Measurements from ENCODE around the gene PRKCE. TPM values are rescaled to one million over a fixed set of nuclear protein-coding genes. Genes with fewer than 3 reads are reported as not detected.

The PRKCE gene
- polyA plus RNA-seq, 1 experiment, result 16.7 TPM

- TF ChIP-seq CTCF (IDR thresholded peaks at IDR 0.05; ENCODE audit: low read depth, low read length), result no peak
- POLR2A ChIA-PET, result no interaction called here
- no peak overlapping the region for H3K27ac ChIP-seq (ENCODE audit: low read depth, low read length)
- H3K4me3 ChIP-seq (ENCODE audit: low read depth, low read length), result no peak overlapping the region
- H3K27me3 ChIP-seq (ENCODE audit: control insufficient read depth, insufficient read depth, low read length), result no peaks in the 10 kb centered on the region
- CTCF ChIA-PET, result no interaction called here
- DNase-seq (ENCODE audit: low read depth, low spot score), result no peak
- no peaks in the 10 kb centered on the region for H3K9me3 ChIP-seq (ENCODE audit: control insufficient read depth, insufficient read depth, low read length)
These were observed 201.1 kb downstream of the PRKCE start for GRCh38 chr2:45852450-45853150.

DNA sequence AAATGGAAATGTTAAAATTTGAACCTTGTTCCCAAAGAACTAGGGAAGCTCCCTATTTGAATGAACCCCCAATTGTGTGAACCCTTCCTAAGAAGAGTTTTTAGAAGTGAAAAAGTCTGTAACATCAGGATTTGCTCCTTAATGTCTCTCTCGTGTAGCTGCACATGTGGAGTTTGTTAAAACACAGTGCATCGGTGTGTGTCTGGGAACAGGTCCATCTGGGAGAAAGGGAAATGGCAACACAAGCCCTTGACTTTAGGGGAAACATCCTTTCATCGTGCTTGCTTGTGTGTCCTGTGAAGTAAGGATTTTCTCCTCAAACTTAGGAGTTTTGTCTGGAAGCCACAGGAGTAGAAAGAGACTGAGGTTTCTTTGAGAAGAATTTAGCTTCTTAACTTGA, 203.9 kb downstream of the PRKCE start:
- Histone ChIP-seq H3K27ac (ENCODE audit: low read depth, low read length) (no peak overlapping the region), H3K27me3 (ENCODE audit: control insufficient read depth, insufficient read depth, low read length) (no peaks in the 10 kb centered on the region), H3K9me3 (ENCODE audit: control insufficient read depth, insufficient read depth, low read length) (no peaks in the 10 kb centered on the region), H3K4me3 (ENCODE audit: low read depth, low read length) (no peak overlapping the region)
- ChIA-PET POLR2A (no interaction called here), CTCF (no interaction called here)
- no peak for TF ChIP-seq CTCF (IDR thresholded peaks at IDR 0.05; ENCODE audit: low read depth, low read length)
- no peak for DNase-seq (ENCODE audit: low read depth, low spot score)

DNA sequence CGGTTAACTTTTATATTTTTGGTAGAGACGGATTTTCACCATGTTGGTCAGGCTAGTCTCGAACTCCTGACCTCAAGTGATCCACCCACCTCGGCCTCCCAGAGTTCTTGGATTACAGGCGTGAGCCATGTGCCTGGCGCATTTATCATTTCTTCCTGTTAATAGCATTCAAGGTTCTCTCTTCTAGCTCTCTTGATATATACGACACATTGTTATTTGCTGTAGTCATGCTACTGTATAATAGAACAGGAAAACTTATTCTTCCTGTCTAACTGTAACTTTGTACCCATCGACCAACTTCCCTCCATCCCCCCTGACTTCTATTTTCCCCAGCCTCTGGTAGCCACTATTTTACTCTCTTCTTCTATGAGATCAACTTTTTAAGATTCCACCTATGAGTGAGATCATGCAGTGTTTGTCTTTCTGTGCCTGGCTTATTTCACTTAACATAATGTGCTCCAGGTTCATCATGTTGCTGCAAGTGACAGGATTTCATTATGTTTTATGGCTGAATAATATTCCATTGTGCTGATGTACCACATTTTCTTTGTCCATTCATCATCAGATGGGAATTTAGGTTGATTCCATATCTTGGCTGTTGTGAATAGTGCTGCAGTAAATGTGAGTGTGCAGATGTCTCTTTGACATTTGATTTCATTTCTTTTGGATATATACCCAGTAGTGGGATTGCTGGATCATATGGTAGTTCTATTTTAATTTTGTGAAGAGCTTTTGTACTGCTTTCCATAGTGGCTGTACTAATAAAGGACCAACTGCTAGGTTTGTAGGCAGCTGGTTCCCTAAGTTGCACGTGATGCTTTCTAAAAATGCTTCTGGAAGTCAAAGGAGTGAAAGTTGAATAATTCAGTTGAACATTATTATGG, 205.2 kb downstream of the PRKCE start:
- Histone ChIP-seq H3K27ac (ENCODE audit: low read depth, low read length) (no peak overlapping the region), H3K27me3 (ENCODE audit: control insufficient read depth, insufficient read depth, low read length) (no peaks in the 10 kb centered on the region), H3K4me3 (ENCODE audit: low read depth, low read length) (no peak overlapping the region), H3K9me3 (ENCODE audit: control insufficient read depth, insufficient read depth, low read length) (no peaks in the 10 kb centered on the region)
- CTCF ChIA-PET, result no interaction called here
- POLR2A ChIA-PET, result no interaction called here
- no peak for TF ChIP-seq CTCF (IDR thresholded peaks at IDR 0.05; ENCODE audit: low read depth, low read length)
- no peak for DNase-seq (ENCODE audit: low read depth, low spot score)

DNA sequence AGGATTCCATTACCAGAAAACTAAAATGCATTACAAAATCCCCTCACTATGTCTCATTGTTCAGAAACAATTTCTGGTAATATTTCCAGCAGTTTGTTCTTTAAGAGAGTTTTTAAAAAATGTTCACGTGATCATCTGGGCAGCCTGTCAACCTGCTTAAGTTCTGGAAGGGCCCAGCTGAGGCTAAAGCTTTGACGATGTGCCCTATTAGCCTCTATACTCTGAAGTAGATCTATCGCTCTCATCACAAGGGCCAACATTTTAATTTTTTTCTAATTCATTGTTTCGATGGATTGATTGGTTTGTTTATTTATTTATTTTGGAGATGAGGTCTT, 205.8 kb downstream of the PRKCE start:
- no peak overlapping the region for H3K27ac ChIP-seq (ENCODE audit: low read depth, low read length)
- no peak for TF ChIP-seq CTCF (IDR thresholded peaks at IDR 0.05; ENCODE audit: low read depth, low read length)
- POLR2A ChIA-PET, result no interaction called here

More for the DNA sequence above, 205.8 kb downstream of the PRKCE start:
- Histone ChIP-seq H3K9me3 (ENCODE audit: control insufficient read depth, insufficient read depth, low read length) (no peaks in the 10 kb centered on the region), H3K4me3 (ENCODE audit: low read depth, low read length) (no peak overlapping the region), H3K27me3 (ENCODE audit: control insufficient read depth, insufficient read depth, low read length) (no peaks in the 10 kb centered on the region)
- CTCF ChIA-PET, result interaction anchor here (0.7 kb wide), 1 partner anchor 205 kb away, joined by 3 read pairs; no protein-coding TSS in a partner anchor
- DNase-seq (ENCODE audit: low read depth, low spot score), result no peak
